ENCODE results near the gene RDH11. TPM values are rescaled to one million over a fixed set of nuclear protein-coding genes. Genes with fewer than 3 reads are reported as not detected.
A peak's percentile ranks its signal among the peaks of the same experiment; 100 is the strongest.

The RDH11 gene
- total RNA-seq, 1 experiment from 2014 or later = 125 TPM

DNA sequence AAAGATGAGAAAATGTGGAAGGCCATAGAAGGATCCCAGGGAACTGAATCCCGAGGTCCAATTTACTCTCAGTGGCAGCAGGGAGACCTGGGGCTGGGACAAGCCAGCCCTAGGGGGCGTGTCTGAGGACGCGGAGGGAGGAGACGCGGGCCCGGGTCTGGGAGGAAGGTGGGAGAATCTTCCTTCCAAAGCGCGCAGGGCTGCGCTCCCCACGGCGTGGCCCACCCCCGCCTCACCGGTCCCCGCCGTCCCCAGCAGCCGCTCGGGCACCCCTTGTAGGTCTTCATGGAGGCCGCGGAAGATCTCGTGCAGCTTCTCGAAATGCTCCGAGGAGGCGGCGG, 21.5 kb downstream of the RDH11 start:
- H3K9me2 ChIP-seq (replicated peaks; ENCODE audit: low read length) = no peaks in the 10 kb centered on the region
- ATAC-seq (peak; percentile 84), DNase-seq (peak; percentile 74)
- H3K9me3 ChIP-seq (ENCODE audit: low read length) = no peaks in the 10 kb centered on the region
- peaks cover 18% of the 10 kb centered on the region for H3K4me1 ChIP-seq (ENCODE audit: insufficient read depth, low read length)
- peak overlapping the region; percentile 96 for H3K4me2 ChIP-seq (ENCODE audit: low read length)
- CTCF ChIA-PET = interaction anchor here (1.7 kb wide), 2 partner anchors 30 to 55 kb away, joined by 9 to 11 read pairs; no protein-coding TSS in a partner anchor
- H3K9ac ChIP-seq (ENCODE audit: low read length) = peak overlapping the region; percentile 97
- BruUV-seq (replicated peaks) = no TSS peak
- no peaks in the 10 kb centered on the region for H3K27me3 ChIP-seq (ENCODE audit: low read length)
- H2AFZ ChIP-seq (ENCODE audit: low read length) = peak overlapping the region; percentile 82
- peak overlapping the region; percentile 84 for H3K4me3 ChIP-seq (ENCODE audit: low read length)
- H4K20me1 ChIP-seq (ENCODE audit: low read length) = peaks cover 19% of the 10 kb centered on the region
- peaks cover 58% of the 10 kb centered on the region for H3K79me2 ChIP-seq (ENCODE audit: low read length)
- H3K27ac ChIP-seq (ENCODE audit: low read length) = peak overlapping the region; percentile 80
- peaks cover 21% of the 10 kb centered on the region for H3K36me3 ChIP-seq (ENCODE audit: low read depth, low read length)
- H3F3A ChIP-seq (ENCODE audit: low read length, unreplicated experiment) = no peaks in the 10 kb centered on the region
- TF ChIP-seq, protein P1, sequence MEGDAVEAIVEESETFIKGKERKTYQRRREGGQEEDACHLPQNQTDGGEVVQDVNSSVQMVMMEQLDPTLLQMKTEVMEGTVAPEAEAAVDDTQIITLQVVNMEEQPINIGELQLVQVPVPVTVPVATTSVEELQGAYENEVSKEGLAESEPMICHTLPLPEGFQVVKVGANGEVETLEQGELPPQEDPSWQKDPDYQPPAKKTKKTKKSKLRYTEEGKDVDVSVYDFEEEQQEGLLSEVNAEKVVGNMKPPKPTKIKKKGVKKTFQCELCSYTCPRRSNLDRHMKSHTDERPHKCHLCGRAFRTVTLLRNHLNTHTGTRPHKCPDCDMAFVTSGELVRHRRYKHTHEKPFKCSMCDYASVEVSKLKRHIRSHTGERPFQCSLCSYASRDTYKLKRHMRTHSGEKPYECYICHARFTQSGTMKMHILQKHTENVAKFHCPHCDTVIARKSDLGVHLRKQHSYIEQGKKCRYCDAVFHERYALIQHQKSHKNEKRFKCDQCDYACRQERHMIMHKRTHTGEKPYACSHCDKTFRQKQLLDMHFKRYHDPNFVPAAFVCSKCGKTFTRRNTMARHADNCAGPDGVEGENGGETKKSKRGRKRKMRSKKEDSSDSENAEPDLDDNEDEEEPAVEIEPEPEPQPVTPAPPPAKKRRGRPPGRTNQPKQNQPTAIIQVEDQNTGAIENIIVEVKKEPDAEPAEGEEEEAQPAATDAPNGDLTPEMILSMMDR (conservative IDR thresholded peaks at IDR 0.05; ENCODE audit: low read depth, low read length) = peak; percentile 15; the same call in 1 of the 2 replicates
- TF ChIP-seq EZH2phosphoT487 (IDR thresholded peaks at IDR 0.05; ENCODE audit: borderline replicate concordance, low read length) = no peak
- POLR2A ChIA-PET (ENCODE audit: unreplicated experiment) = interaction anchor here (0.6 to 1.1 kb wide), 4 partner anchors 21 to 1759 kb away, joined by 3 to 8 read pairs (median 4); partner anchors contain the start of gene RDH11
- intact Hi-C loops (cut with micrococcal nuclease) = loop anchor here (1.0 kb wide), 2 partner anchors 21 to 30 kb away; partner anchors contain the start of gene RDH11

DNA sequence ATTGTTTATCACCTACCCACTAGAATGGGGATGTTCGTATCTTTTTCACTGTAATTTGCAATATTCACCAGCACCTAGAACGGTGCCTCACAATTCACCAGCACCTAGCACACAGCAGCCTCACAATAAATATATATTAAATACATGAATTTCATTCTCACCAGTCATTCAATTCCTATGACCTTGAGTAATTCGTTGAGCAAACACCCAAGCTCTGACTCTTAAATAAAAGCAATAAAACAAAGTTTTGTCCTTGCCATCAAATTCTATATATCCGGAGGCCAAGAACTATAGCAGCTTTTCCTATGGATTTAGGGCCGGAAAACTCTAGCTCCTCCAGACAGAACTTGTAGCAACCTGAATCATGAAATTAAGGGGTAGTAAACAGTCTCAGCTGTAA, 22.1 kb downstream of the RDH11 start:
- ATAC-seq (peak; percentile 30), DNase-seq (peak; percentile 72)
- BruUV-seq (replicated peaks) = TSS peak; percentile 49
- TF ChIP-seq EZH2phosphoT487 (IDR thresholded peaks at IDR 0.05; ENCODE audit: borderline replicate concordance, low read length) (no peak), EZH2 (IDR thresholded peaks at IDR 0.05; ENCODE audit: low read length, unreplicated experiment) (no peak)
- TF ChIP-seq, protein P1 (conservative IDR thresholded peaks at IDR 0.05; ENCODE audit: low read depth, low read length) = no peak
- Histone ChIP-seq H3F3A (ENCODE audit: low read length, unreplicated experiment) (no peaks in the 10 kb centered on the region), H3K27ac (ENCODE audit: low read length) (peak overlapping the region; percentile 80), H3K4me3 (ENCODE audit: low read length) (peak overlapping the region; percentile 84), H3K9me2 (replicated peaks; ENCODE audit: low read length) (no peaks in the 10 kb centered on the region), H3K79me2 (ENCODE audit: low read length) (peaks cover 59% of the 10 kb centered on the region), H2AFZ (ENCODE audit: low read length) (peak overlapping the region; percentile 82; the same call in 1 of the 2 replicates), H3K9me3 (ENCODE audit: low read length) (no peaks in the 10 kb centered on the region), H3K4me2 (ENCODE audit: low read length) (peak overlapping the region; percentile 96), H3K27me3 (ENCODE audit: low read length) (no peaks in the 10 kb centered on the region), H4K20me1 (ENCODE audit: low read length) (peaks cover 19% of the 10 kb centered on the region), H3K36me3 (ENCODE audit: low read depth, low read length) (peaks cover 14% of the 10 kb centered on the region), H3K4me1 (ENCODE audit: insufficient read depth, low read length) (peaks cover 18% of the 10 kb centered on the region), H3K9ac (ENCODE audit: low read length) (peak overlapping the region; percentile 97)
- intact Hi-C loops (cut with micrococcal nuclease) = no loop called here
- ChIA-PET CTCF (interaction anchor here (0.6 to 1.7 kb wide), 3 partner anchors 31 to 58 kb away, joined by 3 to 11 read pairs (median 9); no protein-coding TSS in a partner anchor), POLR2A (ENCODE audit: unreplicated experiment) (interaction anchor here (0.6 to 1.1 kb wide), 5 partner anchors 22 to 1760 kb away, joined by 3 to 8 read pairs (median 4); partner anchors contain the start of gene RDH11)

DNA sequence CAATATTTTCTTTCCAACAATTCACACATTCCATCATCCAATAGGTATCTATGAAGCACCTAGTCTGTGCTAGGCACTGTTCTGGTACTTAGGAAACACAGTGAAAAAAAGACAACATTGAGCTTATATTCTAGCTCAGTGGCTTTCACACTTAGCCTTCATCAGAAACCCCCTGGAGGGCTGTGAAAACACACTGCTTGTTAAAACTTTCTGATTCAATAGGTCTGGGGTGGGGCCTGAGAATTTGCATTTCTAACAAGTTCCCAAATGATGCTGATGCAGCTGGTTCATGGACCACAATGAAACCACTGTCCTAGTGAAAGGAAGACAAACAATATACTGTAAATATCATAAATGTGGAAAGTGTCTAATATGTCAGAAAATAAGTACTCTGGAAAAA, 27.0 kb downstream of the RDH11 start:
- no peaks in the 10 kb centered on the region for H3F3A ChIP-seq (ENCODE audit: low read length, unreplicated experiment)
- H3K27ac ChIP-seq (ENCODE audit: low read length) = no peak overlapping the region
- POLR2A ChIA-PET (ENCODE audit: unreplicated experiment) = interaction anchor here (0.6 to 0.9 kb wide), 3 partner anchors 27 to 50 kb away, joined by 3 to 7 read pairs (median 3); partner anchors contain the start of gene RDH11
- intact Hi-C loops (cut with micrococcal nuclease) = loop anchor here (5.0 kb wide), 1 partner anchor 141 kb away; no protein-coding TSS in a partner anchor
- no peak overlapping the region for H3K4me3 ChIP-seq (ENCODE audit: low read length)
- no peaks in the 10 kb centered on the region for H3K27me3 ChIP-seq (ENCODE audit: low read length)
- no peaks in the 10 kb centered on the region for H3K9me2 ChIP-seq (replicated peaks; ENCODE audit: low read length)
- DNase-seq = no peak
- 0 out of 2 replicates have a peak, but pooled peaks have one; percentile 5 for ATAC-seq
- no peaks in the 10 kb centered on the region for H3K9me3 ChIP-seq (ENCODE audit: low read length)
- CTCF ChIA-PET = interaction anchor here (0.6 to 1.3 kb wide), 6 partner anchors 8 to 281 kb away, joined by 3 to 9 read pairs (median 4); partner anchors contain the start of gene ARG2
- no peak overlapping the region for H3K4me2 ChIP-seq (ENCODE audit: low read length)
- H3K9ac ChIP-seq (ENCODE audit: low read length) = no peak overlapping the region
- H3K36me3 ChIP-seq (ENCODE audit: low read depth, low read length) = no peaks in the 10 kb centered on the region
- TF ChIP-seq EZH2 (IDR thresholded peaks at IDR 0.05; ENCODE audit: low read length, unreplicated experiment) (no peak), EZH2phosphoT487 (IDR thresholded peaks at IDR 0.05; ENCODE audit: borderline replicate concordance, low read length) (no peak)
- TF ChIP-seq, protein P1 (conservative IDR thresholded peaks at IDR 0.05; ENCODE audit: low read depth, low read length) = no peak
- H3K4me1 ChIP-seq (ENCODE audit: insufficient read depth, low read length) = peaks cover 10% of the 10 kb centered on the region
- H4K20me1 ChIP-seq (ENCODE audit: low read length) = peaks cover 29% of the 10 kb centered on the region
- H2AFZ ChIP-seq (ENCODE audit: low read length) = no peak overlapping the region
- BruUV-seq (replicated peaks) = no TSS peak
- peaks cover 98% of the 10 kb centered on the region for H3K79me2 ChIP-seq (ENCODE audit: low read length)

All from PC-3 (cell line).